GM12878 (cell line): ENCODE results near the gene TIMM9.

Experiments
- CTCF ChIP-seq, 3 experiments: IDR thresholded peaks in 2 of 3; conservative IDR thresholded peaks in 1 of 3; 2 replicates each; pipeline ENCODE4 v1.5.1; 2011; ENCODE audit warnings: low read depth in 3 of 3, low read length in 3 of 3, mild to moderate bottlenecking in 3 of 3, control low read depth in 2 of 3, moderate library complexity in 2 of 3, inconsistent platforms in 1 of 3, mixed read lengths in 1 of 3; ENCODE audit not compliant: control insufficient read depth in 2 of 3, insufficient read depth in 1 of 3; ENCODE audit errors: extremely low read depth in 1 of 3
- POLR2AphosphoS5 ChIP-seq: IDR thresholded peaks from 2 replicates; pipeline ENCODE4 v1.6.1; 2011; ENCODE audit warnings: mild to moderate bottlenecking, low read length, inconsistent platforms
- RAD21 ChIP-seq: IDR thresholded peaks from 2 replicates; pipeline ENCODE4 v1.6.1; 2011; ENCODE audit warnings: mild to moderate bottlenecking, low read depth, low read length, moderate library complexity; ENCODE audit not compliant: insufficient read depth

- TF ChIP-seq POLR2AphosphoS5: no peak
- TF ChIP-seq CTCF (IDR thresholded peaks at IDR 0.05 in 2 of 3, conservative IDR thresholded peaks at IDR 0.05 in 1 of 3; ENCODE audit: control insufficient read depth in 2 of 3, extremely low read depth in 1 of 3, insufficient read depth in 1 of 3, low read depth in 3 of 3, low read length in 3 of 3): no peak
- no peak for TF ChIP-seq RAD21
Observed at GRCh38 chr14:58439476-58439875, 12.1 kb upstream of the TIMM9 start.
